CD4-positive, alpha-beta T cell treated with Interleukin-17A for 1 hour (primary cell): ENCODE data around the gene SCFD2.
"Not testable (repeated sequence)": the region's sequence is repeated elsewhere in the genome, so short reads cannot be mapped to it uniquely, and the experiment has no call there.

Source experiments
- DNase-seq: peaks from one replicate; pipeline ENCODE4 v3.0.0-alpha.2; 2020

Gene SCFD2

DNA sequence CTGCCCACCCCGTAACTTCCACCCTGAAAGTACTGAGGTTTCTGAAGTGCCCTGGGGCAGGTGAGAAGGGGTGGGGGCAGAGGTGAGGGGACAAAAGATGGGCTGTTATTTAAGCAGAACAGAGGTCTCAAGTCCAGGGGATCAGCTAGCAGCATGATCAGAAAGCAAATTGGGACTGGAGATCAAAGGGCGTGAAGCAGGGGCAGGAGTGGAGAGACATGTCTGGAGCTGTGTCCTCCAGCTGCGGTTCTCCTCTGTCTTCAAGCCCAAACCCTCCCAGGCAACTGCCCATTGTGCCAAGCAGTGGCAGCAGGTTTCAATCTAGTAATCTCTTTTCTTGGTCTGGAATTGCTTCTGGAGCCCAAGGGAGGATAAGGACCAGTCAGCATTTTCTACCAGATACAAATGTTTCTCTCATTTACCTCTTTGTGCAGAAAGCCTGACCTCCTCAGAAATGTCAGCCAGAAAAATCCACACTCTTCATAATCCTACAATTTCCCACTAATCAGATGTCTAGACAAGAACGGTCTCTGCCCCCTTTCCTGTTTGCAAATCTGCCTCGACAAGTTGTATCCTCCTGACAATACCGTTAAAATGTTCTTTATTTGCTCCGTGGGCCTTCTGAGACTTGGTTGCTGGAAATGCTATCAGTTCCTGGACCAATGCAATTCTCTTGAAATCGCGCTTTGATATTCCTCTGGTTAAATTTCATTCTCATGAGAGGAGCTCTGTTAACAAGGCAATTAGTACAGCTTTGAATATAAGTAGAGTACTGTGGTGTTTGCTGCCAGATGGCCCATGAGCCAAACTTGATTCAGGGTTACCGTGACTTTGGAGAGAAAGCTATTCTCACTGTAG, 526.9 kb downstream of the SCFD2 start:
- no peak for DNase-seq

DNA sequence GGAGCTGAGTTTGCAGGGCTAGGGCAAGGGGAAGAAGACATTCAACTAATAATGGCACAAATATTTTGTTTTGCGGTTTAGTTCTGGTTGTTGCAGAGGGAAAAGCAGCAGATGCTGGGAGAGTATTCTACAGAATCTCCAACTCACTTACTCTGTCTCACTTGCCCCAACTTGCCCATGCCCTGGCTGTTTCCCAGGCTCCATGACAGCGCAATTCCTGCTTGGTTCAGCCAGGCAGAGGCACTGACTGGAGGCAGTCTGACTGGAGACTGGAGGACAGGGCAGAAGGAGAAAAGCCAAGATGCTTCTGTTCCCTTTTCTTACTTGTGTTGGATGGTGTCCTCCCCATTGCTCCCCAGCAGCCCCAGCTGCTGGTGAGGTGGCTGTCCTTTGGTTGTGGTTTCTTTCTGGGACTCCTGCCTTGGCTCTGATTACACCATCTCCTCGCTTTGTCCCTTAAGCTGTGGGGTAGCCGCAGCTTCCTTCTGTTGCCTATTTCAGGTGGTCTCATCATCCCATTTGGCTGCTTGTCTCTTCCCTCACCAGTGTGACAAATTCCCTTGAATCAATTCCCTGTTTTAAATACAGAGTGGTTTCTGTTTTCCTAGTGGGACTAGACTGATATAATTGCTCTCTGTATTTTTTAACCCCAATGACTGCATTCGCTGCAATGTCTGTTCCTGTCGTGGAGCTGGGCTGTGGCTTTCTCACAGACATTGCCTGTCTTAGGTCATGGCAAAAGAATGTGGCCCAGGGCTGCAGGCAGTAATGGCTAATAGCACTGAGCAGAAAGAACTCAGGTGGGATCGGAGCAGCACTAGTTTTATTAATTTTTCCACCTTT, 527.9 kb downstream of the SCFD2 start:
- no peak for DNase-seq

GRCh38 chr4:52836678-52837077, 529.2 kb downstream of the SCFD2 start:
- no peak for DNase-seq

- DNase-seq, result no peak
These were observed 529.7 kb downstream of the SCFD2 start for GRCh38 chr4:52836120-52836519.

GRCh38 chr4:52834641-52835456, 531.0 kb downstream of the SCFD2 start:
- not testable (repeated sequence) for DNase-seq

DNA sequence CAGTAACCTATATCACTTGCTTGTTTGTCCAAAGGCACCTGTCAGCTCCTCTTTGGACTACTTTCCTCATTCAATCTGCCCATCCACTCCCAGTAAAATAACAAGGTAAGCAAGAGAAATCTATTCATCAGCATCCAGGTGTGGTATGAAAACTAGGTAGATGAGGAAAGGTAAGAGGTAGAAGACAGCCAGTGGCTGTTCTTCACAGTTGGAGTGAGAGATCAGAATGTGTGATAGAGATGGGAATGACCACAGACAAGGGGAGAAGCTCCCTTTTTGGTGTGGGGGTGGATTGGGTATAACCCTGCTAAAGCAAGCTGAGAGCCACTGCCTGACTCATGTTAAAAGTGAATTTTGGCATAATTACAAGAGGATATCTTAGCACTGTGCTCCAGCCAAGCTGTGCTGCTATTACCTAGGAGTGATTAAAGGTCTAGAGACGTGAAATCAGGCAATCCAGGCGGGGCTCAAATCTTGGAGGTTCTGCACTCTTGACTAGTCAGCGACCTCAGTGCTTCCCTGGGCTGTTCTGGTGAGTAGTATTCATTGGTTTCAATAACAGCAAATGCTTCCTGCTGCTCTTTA, 531.8 kb downstream of the SCFD2 start:
- no peak for DNase-seq

- no peak for DNase-seq
These were observed 540.3 kb downstream of the SCFD2 start for GRCh38 chr4:52825460-52826090.

DNA sequence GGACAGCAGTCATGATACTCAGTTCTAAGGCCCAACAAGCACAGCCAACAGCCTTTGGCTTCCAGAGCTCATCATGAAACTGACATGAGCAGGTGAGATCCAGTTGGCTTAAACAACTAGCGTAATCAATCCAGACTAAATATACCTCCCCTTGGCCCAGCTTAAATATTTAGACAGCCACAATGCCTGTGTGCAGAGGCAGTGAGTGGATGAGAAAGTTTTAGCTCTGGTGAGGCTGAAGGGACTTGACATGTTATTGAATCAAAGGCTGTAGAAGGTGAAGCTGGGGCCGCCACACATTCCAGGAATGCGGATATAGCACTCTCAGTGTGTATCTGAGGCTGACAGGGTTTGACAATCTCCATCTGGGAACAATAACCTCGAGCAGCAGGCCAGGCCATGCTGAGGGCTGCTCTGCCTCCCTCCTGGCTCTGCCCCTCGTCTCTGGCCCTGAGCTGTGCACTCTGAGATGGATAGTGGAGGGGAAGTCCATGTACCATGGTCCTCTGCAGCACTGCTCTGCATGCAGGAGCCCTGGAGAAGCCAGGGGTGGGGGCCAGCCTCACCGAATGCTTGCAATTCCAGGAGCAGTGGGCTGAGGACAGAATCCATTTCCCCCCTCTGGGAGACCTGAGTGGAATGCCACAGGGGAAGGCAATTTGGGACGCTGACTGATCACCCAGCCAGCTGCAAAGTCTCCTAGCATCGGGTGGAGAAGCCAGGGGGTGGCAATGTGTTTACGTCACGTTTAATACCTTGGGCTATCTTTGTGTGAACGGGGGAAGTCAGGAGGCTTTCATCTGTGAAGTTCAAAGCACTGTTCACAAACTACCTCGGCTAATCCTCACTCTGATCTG, 541.0 kb downstream of the SCFD2 start:
- DNase-seq, result no peak

DNA sequence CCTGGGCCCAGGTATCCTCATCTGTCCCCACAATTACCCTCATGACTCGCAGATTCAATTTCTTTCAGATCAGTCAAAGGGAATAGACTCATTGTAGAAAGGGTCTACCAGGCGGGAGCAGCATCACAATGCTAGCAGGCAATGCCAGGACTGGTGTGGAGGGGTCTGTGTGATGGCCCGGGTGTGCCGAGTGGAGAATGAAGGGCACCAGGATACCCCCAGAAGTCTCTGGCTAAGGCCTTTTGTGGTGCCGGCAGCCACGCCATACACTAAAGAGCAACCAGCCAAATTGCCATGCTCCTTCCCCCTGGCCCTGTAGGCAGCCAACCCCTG, 541.6 kb downstream of the SCFD2 start:
- no peak for DNase-seq

GRCh38 chr4:52823702-52824092, 542.2 kb downstream of the SCFD2 start:
- no peak for DNase-seq
